ENCODE measurements around the gene ASPDH. TPM values are rescaled to one million over a fixed set of nuclear protein-coding genes. Genes with fewer than 3 reads are reported as not detected.

The ASPDH gene
- total RNA-seq, 1 donor from 2014 or later = not detected

- H3K36me3 Mint-ChIP-seq (ENCODE audit: unreplicated experiment) = peaks cover 18% of the 10 kb centered on the region
- no peak for DNase-seq (ENCODE audit: extremely low spot score, unreplicated experiment)
- no peak for TF ChIP-seq CTCF (IDR thresholded peaks at IDR 0.05)
Observed at GRCh38 chr19:50485284-50485955, 28.3 kb downstream of the ASPDH start.

GRCh38 chr19:50482916-50483315 lies 30.8 kb downstream of the ASPDH start:
- no peak for TF ChIP-seq CTCF (IDR thresholded peaks at IDR 0.05)
- Mint-ChIP-seq H3K4me3 (ENCODE audit: unreplicated experiment) (no peak overlapping the region), H3K36me3 (ENCODE audit: unreplicated experiment) (peaks cover 21% of the 10 kb centered on the region), H3K27ac (ENCODE audit: unreplicated experiment) (no peak overlapping the region), H3K27me3 (ENCODE audit: unreplicated experiment) (peaks cover 4% of the 10 kb centered on the region), H3K9me3 (ENCODE audit: unreplicated experiment) (no peaks in the 10 kb centered on the region), H3K4me1 (ENCODE audit: unreplicated experiment) (no peaks in the 10 kb centered on the region)
- DNase-seq (ENCODE audit: extremely low spot score, unreplicated experiment) = no peak

More at GRCh38 chr19:50485284-50485955, 28.3 kb downstream of the ASPDH start:
- H3K9me3 Mint-ChIP-seq (ENCODE audit: unreplicated experiment) = no peaks in the 10 kb centered on the region
- H3K4me3 Mint-ChIP-seq (ENCODE audit: unreplicated experiment) = no peak overlapping the region
- peaks cover 17% of the 10 kb centered on the region for H3K27me3 Mint-ChIP-seq (ENCODE audit: unreplicated experiment)
- H3K27ac Mint-ChIP-seq (ENCODE audit: unreplicated experiment) = no peak overlapping the region
- H3K4me1 Mint-ChIP-seq (ENCODE audit: unreplicated experiment) = no peaks in the 10 kb centered on the region

GRCh38 chr19:50482271-50482855 lies 31.4 kb downstream of the ASPDH start:
- H3K36me3 Mint-ChIP-seq (ENCODE audit: unreplicated experiment) = peaks cover 24% of the 10 kb centered on the region
- DNase-seq (ENCODE audit: extremely low spot score, unreplicated experiment) = no peak

GRCh38 chr19:50481351-50482149 lies 32.2 kb downstream of the ASPDH start:
- Mint-ChIP-seq H3K27me3 (ENCODE audit: unreplicated experiment) (no peaks in the 10 kb centered on the region), H3K9me3 (ENCODE audit: unreplicated experiment) (no peaks in the 10 kb centered on the region), H3K36me3 (ENCODE audit: unreplicated experiment) (peaks cover 24% of the 10 kb centered on the region), H3K4me1 (ENCODE audit: unreplicated experiment) (peaks cover 12% of the 10 kb centered on the region), H3K27ac (ENCODE audit: unreplicated experiment) (no peak overlapping the region), H3K4me3 (ENCODE audit: unreplicated experiment) (no peak overlapping the region)
- TF ChIP-seq CTCF (IDR thresholded peaks at IDR 0.05) = no peak
- DNase-seq (ENCODE audit: extremely low spot score, unreplicated experiment) = no peak

More at GRCh38 chr19:50482271-50482855, 31.4 kb downstream of the ASPDH start:
- Mint-ChIP-seq H3K27me3 (ENCODE audit: unreplicated experiment) (no peaks in the 10 kb centered on the region), H3K27ac (ENCODE audit: unreplicated experiment) (no peak overlapping the region), H3K4me1 (ENCODE audit: unreplicated experiment) (peaks cover 5% of the 10 kb centered on the region), H3K9me3 (ENCODE audit: unreplicated experiment) (no peaks in the 10 kb centered on the region), H3K4me3 (ENCODE audit: unreplicated experiment) (no peak overlapping the region)
- TF ChIP-seq CTCF (IDR thresholded peaks at IDR 0.05) = no peak

Measured in osteocyte (in vitro differentiated cells).